HepG2 (cell line): ENCODE data around the gene ZBTB46. TPM values are rescaled to one million over a fixed set of nuclear protein-coding genes. Genes with fewer than 3 reads are reported as not detected.

Source experiments
- ARID2 ChIP-seq: sonication (generic); formaldehyde crosslinking; IDR thresholded peaks from 2 replicates; pipeline ENCODE4 v1.8.1; 2022; ENCODE audit warnings: mild to moderate bottlenecking, missing genetic modification reagents, borderline replicate concordance
- JUNB ChIP-seq: sonication (generic); formaldehyde crosslinking; IDR thresholded peaks from 2 replicates; pipeline ENCODE4 v1.8.0; 2022; ENCODE audit warnings: missing genetic modification reagents, mild to moderate bottlenecking, borderline replicate concordance
- NFATC3 ChIP-seq: sonication (generic); formaldehyde crosslinking; IDR thresholded peaks from 2 replicates; pipeline ENCODE4 v1.5.1; 2020; ENCODE audit warnings: mild to moderate bottlenecking, missing genetic modification reagents
- POLR2AphosphoS2 ChIP-seq: IDR thresholded peaks from 2 replicates; pipeline ENCODE4 v1.6.1; 2011; ENCODE audit warnings: low read depth, low read length, improper control_type of control experiment
- SIX4 ChIP-seq: sonication (generic); formaldehyde crosslinking; IDR thresholded peaks from 2 replicates; pipeline ENCODE4 v1.4.0; 2020; ENCODE audit warnings: missing genetic modification reagents
- TAF1 ChIP-seq: sonication (generic); formaldehyde crosslinking; IDR thresholded peaks from 2 replicates; pipeline ENCODE4 v1.4.0; 2020; ENCODE audit warnings: missing genetic modification reagents
- TBL1XR1 ChIP-seq: fragments of 150-350 bp; IDR thresholded peaks from 2 replicates; pipeline ENCODE4 v1.6.1; 2014; ENCODE audit warnings: borderline replicate concordance, low read length; ENCODE audit not compliant: partially characterized antibody
- ZNF672 ChIP-seq: sonication (generic); formaldehyde crosslinking; IDR thresholded peaks from 2 replicates; pipeline ENCODE4 v1.8.1; 2022; ENCODE audit warnings: missing genetic modification reagents
- ZNF678 ChIP-seq: sonication (generic); formaldehyde crosslinking; IDR thresholded peaks from 2 replicates; pipeline ENCODE4 v1.4.0; 2020; ENCODE audit warnings: mild to moderate bottlenecking, missing genetic modification reagents
- polyA plus RNA-seq, 8 experiments: library from polyadenylated mRNA; depleted of rRNA in 3 of 8; stranded (reverse) in 7 of 8; unstranded in 1 of 8; fragments of >200 nt; fragmentation: Illumina TruSeq in 4 of 8; extraction: Trizol in 4 of 8; gene quantifications; 2 replicates each; pipeline versions ENCODE4 v1.2.1 to v1.2.3, GENCODE V29; 2011 to 2016; ENCODE audit warnings: low read depth in 4 of 8, missing spikeins in 1 of 8, mixed read lengths in 1 of 8; ENCODE audit not compliant: insufficient read depth in 1 of 8
- total RNA-seq, 5 experiments: library from RNA; depleted of rRNA; stranded (reverse); fragments of >200 nt; fragmentation: Illumina TruSeq; extraction: Trizol; gene quantifications; 2 replicates each; pipeline ENCODE4 v1.2.3, GENCODE V29; 2016; ENCODE audit warnings: low read depth in 1 of 5
- TF ChIP-seq, protein P1 (sequence below): sonication (generic); formaldehyde crosslinking; IDR thresholded peaks from 2 replicates; pipeline ENCODE4 v1.8.1; 2023; ENCODE audit warnings: mild to moderate bottlenecking, moderate library complexity, missing genetic modification reagents
- TF ChIP-seq, protein P2 (sequence below): IDR thresholded peaks from 2 replicates; pipeline ENCODE4 v1.6.1; 2012; ENCODE audit warnings: low read length, improper control_type of control experiment
- TF ChIP-seq, protein P3 (sequence below): sonication (generic); formaldehyde crosslinking; IDR thresholded peaks from 2 replicates; pipeline ENCODE4 v1.4.0; 2020; ENCODE audit warnings: missing genetic modification reagents, borderline replicate concordance
- TF ChIP-seq, protein P4 (sequence below): sonication (generic); formaldehyde crosslinking; IDR thresholded peaks from 2 replicates; pipeline ENCODE4 v1.8.0; 2022; ENCODE audit warnings: mild to moderate bottlenecking, missing genetic modification reagents, moderate library complexity
- TF ChIP-seq, protein P5 (sequence below): IDR thresholded peaks from 2 replicates; pipeline ENCODE4 v1.6.1; 2016; ENCODE audit warnings: control low read depth
- TF ChIP-seq, protein P6 (sequence below): sonication (generic); formaldehyde crosslinking; IDR thresholded peaks from 2 replicates; pipeline ENCODE4 v1.9.0; 2022; ENCODE audit warnings: missing genetic modification reagents, mild to moderate bottlenecking, borderline replicate concordance

Gene ZBTB46
- total and polyA plus RNA-seq, 2 of the 13 experiments (the other 11 are each of a cell fraction or from before 2014, with no cell fraction given), result 1.6 to 13.5 TPM

DNA sequence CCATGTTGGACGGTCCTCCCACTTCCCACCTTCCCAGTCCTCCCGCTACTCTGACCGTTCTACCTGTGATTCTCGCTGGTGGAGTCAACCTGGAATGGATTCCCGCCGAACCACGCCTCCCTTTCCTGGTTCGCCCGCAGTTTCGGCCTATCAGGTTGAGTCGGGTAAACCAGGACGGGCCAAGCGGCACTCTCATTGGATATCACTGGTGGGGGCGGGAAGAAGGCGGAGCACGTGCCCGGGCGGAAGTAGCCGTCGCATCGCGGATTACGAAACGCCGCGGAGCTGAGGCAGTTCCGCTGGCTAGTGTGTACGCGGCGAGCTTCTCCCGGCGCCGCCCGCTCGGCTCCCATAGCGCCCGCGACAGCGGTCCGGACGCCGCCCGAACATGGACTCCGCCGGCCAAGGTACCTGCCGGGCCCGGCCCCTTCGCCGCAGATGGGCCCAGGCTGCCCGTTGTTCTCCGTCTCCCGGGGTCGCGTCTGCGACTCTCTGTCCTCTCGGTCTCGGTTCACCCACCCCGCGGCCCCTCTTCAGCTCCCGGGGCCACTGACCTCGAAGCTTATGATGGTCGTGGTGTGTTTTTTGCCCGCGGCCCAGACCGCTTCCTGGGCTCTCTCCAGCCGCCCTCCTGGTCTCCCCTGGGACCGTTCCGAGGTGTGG is 34.0 kb upstream of the ZBTB46 start, which contains the start of gene TPD52L2 (continued):
- TF ChIP-seq, protein P1, sequence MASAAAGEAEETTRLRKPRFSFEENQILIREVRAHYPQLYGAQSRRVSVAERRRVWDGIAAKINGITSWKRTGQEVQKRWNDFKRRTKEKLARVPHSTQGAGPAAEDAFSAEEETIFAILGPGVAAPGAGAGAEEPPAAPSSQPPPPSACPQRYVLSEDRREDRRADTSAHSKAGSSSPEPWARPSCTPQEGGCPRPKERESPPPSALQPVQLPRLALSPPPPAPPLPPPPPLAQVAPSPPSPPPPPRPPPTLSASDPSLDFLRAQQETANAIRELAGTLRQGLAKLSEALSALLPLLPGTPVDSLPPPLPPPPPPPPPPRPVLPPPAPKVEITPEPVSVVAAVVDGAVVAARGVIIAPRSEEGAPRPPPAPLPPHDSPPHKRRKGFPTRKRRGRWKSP (CRISPR knock-in tag), result peak; percentile 90; the same call in 1 of the 2 replicates
- TF ChIP-seq, protein P2, sequence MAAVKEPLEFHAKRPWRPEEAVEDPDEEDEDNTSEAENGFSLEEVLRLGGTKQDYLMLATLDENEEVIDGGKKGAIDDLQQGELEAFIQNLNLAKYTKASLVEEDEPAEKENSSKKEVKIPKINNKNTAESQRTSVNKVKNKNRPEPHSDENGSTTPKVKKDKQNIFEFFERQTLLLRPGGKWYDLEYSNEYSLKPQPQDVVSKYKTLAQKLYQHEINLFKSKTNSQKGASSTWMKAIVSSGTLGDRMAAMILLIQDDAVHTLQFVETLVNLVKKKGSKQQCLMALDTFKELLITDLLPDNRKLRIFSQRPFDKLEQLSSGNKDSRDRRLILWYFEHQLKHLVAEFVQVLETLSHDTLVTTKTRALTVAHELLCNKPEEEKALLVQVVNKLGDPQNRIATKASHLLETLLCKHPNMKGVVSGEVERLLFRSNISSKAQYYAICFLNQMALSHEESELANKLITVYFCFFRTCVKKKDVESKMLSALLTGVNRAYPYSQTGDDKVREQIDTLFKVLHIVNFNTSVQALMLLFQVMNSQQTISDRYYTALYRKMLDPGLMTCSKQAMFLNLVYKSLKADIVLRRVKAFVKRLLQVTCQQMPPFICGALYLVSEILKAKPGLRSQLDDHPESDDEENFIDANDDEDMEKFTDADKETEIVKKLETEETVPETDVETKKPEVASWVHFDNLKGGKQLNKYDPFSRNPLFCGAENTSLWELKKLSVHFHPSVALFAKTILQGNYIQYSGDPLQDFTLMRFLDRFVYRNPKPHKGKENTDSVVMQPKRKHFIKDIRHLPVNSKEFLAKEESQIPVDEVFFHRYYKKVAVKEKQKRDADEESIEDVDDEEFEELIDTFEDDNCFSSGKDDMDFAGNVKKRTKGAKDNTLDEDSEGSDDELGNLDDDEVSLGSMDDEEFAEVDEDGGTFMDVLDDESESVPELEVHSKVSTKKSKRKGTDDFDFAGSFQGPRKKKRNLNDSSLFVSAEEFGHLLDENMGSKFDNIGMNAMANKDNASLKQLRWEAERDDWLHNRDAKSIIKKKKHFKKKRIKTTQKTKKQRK, result no peak
- TF ChIP-seq TAF1 (CRISPR knock-in tag), result peak; percentile 94
- no peak for TF ChIP-seq POLR2AphosphoS2
- peak; percentile 98 for TF ChIP-seq ARID2 (CRISPR knock-in tag)
- TF ChIP-seq ZNF678 (CRISPR knock-in tag), result no peak
- TF ChIP-seq NFATC3, result no peak
- TF ChIP-seq, protein P3, sequence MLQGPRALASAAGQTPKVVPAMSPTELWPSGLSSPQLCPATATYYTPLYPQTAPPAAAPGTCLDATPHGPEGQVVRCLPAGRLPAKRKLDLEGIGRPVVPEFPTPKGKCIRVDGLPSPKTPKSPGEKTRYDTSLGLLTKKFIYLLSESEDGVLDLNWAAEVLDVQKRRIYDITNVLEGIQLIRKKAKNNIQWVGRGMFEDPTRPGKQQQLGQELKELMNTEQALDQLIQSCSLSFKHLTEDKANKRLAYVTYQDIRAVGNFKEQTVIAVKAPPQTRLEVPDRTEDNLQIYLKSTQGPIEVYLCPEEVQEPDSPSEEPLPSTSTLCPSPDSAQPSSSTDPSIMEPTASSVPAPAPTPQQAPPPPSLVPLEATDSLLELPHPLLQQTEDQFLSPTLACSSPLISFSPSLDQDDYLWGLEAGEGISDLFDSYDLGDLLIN (CRISPR knock-in tag), result no peak
- TF ChIP-seq, protein P4, sequence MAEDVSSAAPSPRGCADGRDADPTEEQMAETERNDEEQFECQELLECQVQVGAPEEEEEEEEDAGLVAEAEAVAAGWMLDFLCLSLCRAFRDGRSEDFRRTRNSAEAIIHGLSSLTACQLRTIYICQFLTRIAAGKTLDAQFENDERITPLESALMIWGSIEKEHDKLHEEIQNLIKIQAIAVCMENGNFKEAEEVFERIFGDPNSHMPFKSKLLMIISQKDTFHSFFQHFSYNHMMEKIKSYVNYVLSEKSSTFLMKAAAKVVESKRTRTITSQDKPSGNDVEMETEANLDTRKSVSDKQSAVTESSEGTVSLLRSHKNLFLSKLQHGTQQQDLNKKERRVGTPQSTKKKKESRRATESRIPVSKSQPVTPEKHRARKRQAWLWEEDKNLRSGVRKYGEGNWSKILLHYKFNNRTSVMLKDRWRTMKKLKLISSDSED (CRISPR knock-in tag), result peak; percentile 96
- peak; percentile 78; the same call in 1 of the 2 replicates for TF ChIP-seq ZNF672 (CRISPR knock-in tag)
- TF ChIP-seq JUNB (CRISPR knock-in tag), result peak; percentile 84; the same call in 1 of the 2 replicates
- TF ChIP-seq, protein P5, sequence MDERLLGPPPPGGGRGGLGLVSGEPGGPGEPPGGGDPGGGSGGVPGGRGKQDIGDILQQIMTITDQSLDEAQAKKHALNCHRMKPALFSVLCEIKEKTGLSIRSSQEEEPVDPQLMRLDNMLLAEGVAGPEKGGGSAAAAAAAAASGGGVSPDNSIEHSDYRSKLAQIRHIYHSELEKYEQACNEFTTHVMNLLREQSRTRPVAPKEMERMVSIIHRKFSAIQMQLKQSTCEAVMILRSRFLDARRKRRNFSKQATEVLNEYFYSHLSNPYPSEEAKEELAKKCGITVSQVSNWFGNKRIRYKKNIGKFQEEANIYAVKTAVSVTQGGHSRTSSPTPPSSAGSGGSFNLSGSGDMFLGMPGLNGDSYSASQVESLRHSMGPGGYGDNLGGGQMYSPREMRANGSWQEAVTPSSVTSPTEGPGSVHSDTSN, result peak; percentile 7; the same call in 1 of the 2 replicates
- TF ChIP-seq SIX4 (CRISPR knock-in tag), result peak; percentile 50; the same call in 1 of the 2 replicates
- TF ChIP-seq, protein P6, sequence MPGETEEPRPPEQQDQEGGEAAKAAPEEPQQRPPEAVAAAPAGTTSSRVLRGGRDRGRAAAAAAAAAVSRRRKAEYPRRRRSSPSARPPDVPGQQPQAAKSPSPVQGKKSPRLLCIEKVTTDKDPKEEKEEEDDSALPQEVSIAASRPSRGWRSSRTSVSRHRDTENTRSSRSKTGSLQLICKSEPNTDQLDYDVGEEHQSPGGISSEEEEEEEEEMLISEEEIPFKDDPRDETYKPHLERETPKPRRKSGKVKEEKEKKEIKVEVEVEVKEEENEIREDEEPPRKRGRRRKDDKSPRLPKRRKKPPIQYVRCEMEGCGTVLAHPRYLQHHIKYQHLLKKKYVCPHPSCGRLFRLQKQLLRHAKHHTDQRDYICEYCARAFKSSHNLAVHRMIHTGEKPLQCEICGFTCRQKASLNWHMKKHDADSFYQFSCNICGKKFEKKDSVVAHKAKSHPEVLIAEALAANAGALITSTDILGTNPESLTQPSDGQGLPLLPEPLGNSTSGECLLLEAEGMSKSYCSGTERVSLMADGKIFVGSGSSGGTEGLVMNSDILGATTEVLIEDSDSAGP, result peak; percentile 96
- no peak for TF ChIP-seq TBL1XR1
